Breast epithelium (tissue), 4 donors: ENCODE results near the gene DTD2. TPM values are rescaled to one million over a fixed set of nuclear protein-coding genes. Genes with fewer than 3 reads are reported as not detected.
"Not testable (repeated sequence)": the region's sequence is repeated elsewhere in the genome, so short reads cannot be mapped to it uniquely, and the experiment has no call there.

Experiments used
- DNase-seq, 2 donors: peaks; one replicate each; pipeline ENCODE4 v3.0.0-alpha.2; 2019; ENCODE audit warnings: low spot score in 2 of 2
- H3K27ac ChIP-seq, 2 donors: fragments of 200-600 bp; sonication (generic) in 1 of 2; one replicate each; pipeline ENCODE4 v1.5.1; 2016 to 2019; ENCODE audit warnings: mild to moderate bottlenecking in 1 of 2
- H3K27me3 ChIP-seq, 2 donors: fragments of 200-600 bp; sonication (generic) in 1 of 2; one replicate each; pipeline versions ENCODE4 v1.5.1 to v1.6.0; 2017 to 2019; ENCODE audit warnings: control low read depth in 1 of 2, mild to moderate bottlenecking in 1 of 2
- H3K36me3 ChIP-seq: fragments of 200-600 bp; one replicate; pipeline ENCODE4 v1.5.1; 2019
- H3K4me1 ChIP-seq, 2 donors: fragments of 200-600 bp; sonication (generic); one replicate each; pipeline ENCODE4 v1.5.1; 2016 to 2019; ENCODE audit warnings: control low read depth in 1 of 2
- H3K4me3 ChIP-seq, 3 donors: fragments of 200-600 bp; sonication (generic); 1 replicate in 2 of 3; 2 replicates in 1 of 3; pipeline ENCODE4 v1.5.1; 2016 to 2019; ENCODE audit warnings: mild to moderate bottlenecking in 3 of 3, moderate library complexity in 2 of 3
- H3K9me3 ChIP-seq, 2 donors: fragments of 200-600 bp; sonication (generic) in 1 of 2; one replicate each; pipeline ENCODE4 v1.5.1; 2016 to 2019; ENCODE audit warnings: control low read depth in 1 of 2
- POLR2A ChIP-seq: fragments of 450-650 bp; IDR thresholded peaks from one replicate; pipeline ENCODE4 v1.6.1; 2016; ENCODE audit warnings: antibody characterized with exemption, mild to moderate bottlenecking, moderate library complexity
- POLR2AphosphoS5 ChIP-seq, 3 donors: sonication (generic); formaldehyde crosslinking; IDR thresholded peaks; one replicate each; pipeline ENCODE4 v1.6.1; 2017; ENCODE audit warnings: antibody characterized with exemption in 3 of 3
- intact Hi-C: fragments of 100-400 bp; cut with DNase I; formaldehyde crosslinking; loops from one replicate; pipeline ENCODE4 v1.15.1; 2023; ENCODE audit warnings: low total_unique reads
- total RNA-seq, 3 donors: library from RNA; depleted of rRNA; stranded (reverse); fragments of >200 nt; gene quantifications; one replicate each; pipeline ENCODE4 v1.1.0, GENCODE V29; 2016
- TF ChIP-seq, protein P1 (sequence below), 3 donors: fragments of 450-650 bp; IDR thresholded peaks; one replicate each; pipeline ENCODE4 v1.5.1; 2016 to 2017; ENCODE audit warnings: antibody characterized with exemption in 3 of 3, mild to moderate bottlenecking in 3 of 3, moderate library complexity in 3 of 3

The DTD2 gene
- total RNA-seq, 3 donors from 2014 or later = 31.5 to 40.0 (median 39.4) TPM

GRCh38 chr14:31477248-31477647, 19.9 kb upstream of the DTD2 start:
- H3K9me3 ChIP-seq = no peaks in the 10 kb centered on the region
- no peaks in the 10 kb centered on the region for H3K27me3 ChIP-seq
- intact Hi-C loops = no loop called here
- H3K36me3 ChIP-seq = no peaks in the 10 kb centered on the region
- no peak overlapping the region for H3K4me3 ChIP-seq
- TF ChIP-seq, protein P1, sequence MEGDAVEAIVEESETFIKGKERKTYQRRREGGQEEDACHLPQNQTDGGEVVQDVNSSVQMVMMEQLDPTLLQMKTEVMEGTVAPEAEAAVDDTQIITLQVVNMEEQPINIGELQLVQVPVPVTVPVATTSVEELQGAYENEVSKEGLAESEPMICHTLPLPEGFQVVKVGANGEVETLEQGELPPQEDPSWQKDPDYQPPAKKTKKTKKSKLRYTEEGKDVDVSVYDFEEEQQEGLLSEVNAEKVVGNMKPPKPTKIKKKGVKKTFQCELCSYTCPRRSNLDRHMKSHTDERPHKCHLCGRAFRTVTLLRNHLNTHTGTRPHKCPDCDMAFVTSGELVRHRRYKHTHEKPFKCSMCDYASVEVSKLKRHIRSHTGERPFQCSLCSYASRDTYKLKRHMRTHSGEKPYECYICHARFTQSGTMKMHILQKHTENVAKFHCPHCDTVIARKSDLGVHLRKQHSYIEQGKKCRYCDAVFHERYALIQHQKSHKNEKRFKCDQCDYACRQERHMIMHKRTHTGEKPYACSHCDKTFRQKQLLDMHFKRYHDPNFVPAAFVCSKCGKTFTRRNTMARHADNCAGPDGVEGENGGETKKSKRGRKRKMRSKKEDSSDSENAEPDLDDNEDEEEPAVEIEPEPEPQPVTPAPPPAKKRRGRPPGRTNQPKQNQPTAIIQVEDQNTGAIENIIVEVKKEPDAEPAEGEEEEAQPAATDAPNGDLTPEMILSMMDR (IDR thresholded peaks at IDR 0.05) = no peak
- no peak for TF ChIP-seq POLR2A
- no peak for TF ChIP-seq POLR2AphosphoS5 (IDR thresholded peaks at IDR 0.05)
- no peak for DNase-seq
- H3K27ac ChIP-seq = no peak overlapping the region
- H3K4me1 ChIP-seq = no peaks in the 10 kb centered on the region

- intact Hi-C loops = no loop called here
These were observed 19.0 kb upstream of the DTD2 start for GRCh38 chr14:31476131-31476866.

DNA sequence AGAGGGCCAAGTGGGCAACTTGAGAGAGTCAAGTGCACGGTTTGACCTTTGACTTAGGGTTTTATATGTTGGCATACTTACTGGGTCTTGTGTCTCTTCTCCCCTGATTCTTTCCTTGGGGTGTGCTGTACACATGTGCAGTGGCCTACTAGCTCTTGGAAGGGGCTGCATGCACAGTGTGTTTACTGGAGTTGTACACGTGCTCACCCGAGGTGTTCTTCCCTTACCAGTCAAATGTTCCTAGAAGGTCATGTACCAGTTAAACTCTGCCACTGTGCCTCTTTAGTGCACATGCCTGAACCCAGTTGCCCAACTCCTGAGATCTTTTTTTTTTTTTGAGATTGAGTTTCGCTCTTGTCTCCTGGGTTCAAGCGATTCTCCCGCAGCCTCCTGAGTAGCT, 9.2 kb upstream of the DTD2 start:
- H3K4me1 ChIP-seq = no peaks in the 10 kb centered on the region
- DNase-seq = no peak
- TF ChIP-seq POLR2AphosphoS5 (IDR thresholded peaks at IDR 0.05) (no peak), POLR2A (no peak)
- TF ChIP-seq, protein P1 (IDR thresholded peaks at IDR 0.05) = no peak
- no peaks in the 10 kb centered on the region for H3K9me3 ChIP-seq
- no peaks in the 10 kb centered on the region for H3K36me3 ChIP-seq
- H3K27ac ChIP-seq = no peak overlapping the region
- H3K4me3 ChIP-seq = no peak overlapping the region
- intact Hi-C loops = no loop called here
- H3K27me3 ChIP-seq = no peaks in the 10 kb centered on the region

More at GRCh38 chr14:31476131-31476866, 19.0 kb upstream of the DTD2 start:
- no peak for DNase-seq
- no peaks in the 10 kb centered on the region for H3K4me1 ChIP-seq
- H3K27ac ChIP-seq = no peak overlapping the region
- H3K9me3 ChIP-seq = no peaks in the 10 kb centered on the region
- no peak overlapping the region for H3K4me3 ChIP-seq
- no peaks in the 10 kb centered on the region for H3K36me3 ChIP-seq
- H3K27me3 ChIP-seq = no peaks in the 10 kb centered on the region
- TF ChIP-seq POLR2A (no peak), POLR2AphosphoS5 (IDR thresholded peaks at IDR 0.05) (no peak)
- TF ChIP-seq, protein P1 (IDR thresholded peaks at IDR 0.05) = no peak

- Histone ChIP-seq H3K27ac (no peak overlapping the region), H3K9me3 (no peaks in the 10 kb centered on the region), H3K27me3 (no peaks in the 10 kb centered on the region), H3K4me1 (no peaks in the 10 kb centered on the region), H3K4me3 (no peak overlapping the region), H3K36me3 (no peaks in the 10 kb centered on the region)
- intact Hi-C loops = no loop called here
- TF ChIP-seq, protein P1 (IDR thresholded peaks at IDR 0.05) = no peak
- no peak for TF ChIP-seq POLR2A
- TF ChIP-seq POLR2AphosphoS5 (IDR thresholded peaks at IDR 0.05) = no peak
- DNase-seq = no peak
These were observed 7.8 kb upstream of the DTD2 start for GRCh38 chr14:31465111-31465510.

DNA sequence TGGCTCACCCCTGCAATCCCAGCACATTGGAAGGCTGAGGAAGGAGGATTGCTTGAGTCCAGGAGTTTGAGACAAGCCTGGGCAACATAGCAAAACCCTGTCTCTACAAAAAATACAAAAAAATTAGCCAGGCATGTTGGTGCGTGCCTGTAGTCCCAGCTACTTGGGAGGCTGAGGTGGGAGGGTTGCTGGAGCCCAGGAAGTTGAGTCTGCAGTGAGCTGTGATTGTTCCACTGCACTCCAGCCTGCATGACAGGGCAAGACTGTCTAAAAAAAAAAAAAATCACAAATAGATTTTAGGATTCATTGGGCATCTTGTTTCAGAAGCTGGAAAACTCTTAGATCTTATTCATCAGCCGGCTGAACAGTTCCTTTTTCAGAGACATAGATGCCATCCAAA, 5.1 kb upstream of the DTD2 start:
- not testable (repeated sequence) for H3K9me3 ChIP-seq, H3K27me3 ChIP-seq, H3K27ac ChIP-seq, H3K4me3 ChIP-seq, H3K36me3 ChIP-seq, DNase-seq, H3K4me1 ChIP-seq
- intact Hi-C loops = loop anchor here (5.0 kb wide), 1 partner anchor 1220 kb away; no protein-coding TSS in a partner anchor
